H1 (cell line): ENCODE results near the gene ANXA7. TPM values are rescaled to one million over a fixed set of nuclear protein-coding genes. Genes with fewer than 3 reads are reported as not detected.
A peak's percentile ranks its signal among the peaks of the same experiment; 100 is the strongest.

Experiments
- ASH2L ChIP-seq: fragments of 200-600, 300-600 bp; sonication (generic); IDR thresholded peaks from one replicate; pipeline ENCODE4 v1.7.1; 2017; ENCODE audit warnings: low read length
- BRCA1 ChIP-seq: IDR thresholded peaks from 2 replicates; pipeline ENCODE4 v1.6.1; 2012; ENCODE audit warnings: low read depth, low read length, improper control_type of control experiment
- CREB1 ChIP-seq: IDR thresholded peaks from 2 replicates; pipeline ENCODE4 v1.6.1; 2012; ENCODE audit warnings: inconsistent platforms
- CTBP2 ChIP-seq: IDR thresholded peaks from 2 replicates; pipeline ENCODE4 v1.7.0; 2011; ENCODE audit warnings: borderline replicate concordance, mild to moderate bottlenecking, moderate library complexity, mixed read lengths, low read length; ENCODE audit not compliant: insufficient read depth, insufficient read length
- CTCF ChIP-seq, 3 experiments: IDR thresholded peaks; 1 replicate in 2 of 3; 2 replicates in 1 of 3; pipeline versions ENCODE4 v1.5.1 to v1.6.1; 2011; ENCODE audit warnings: low read length in 3 of 3, mild to moderate bottlenecking in 3 of 3, inconsistent platforms in 2 of 3, low read depth in 1 of 3, moderate library complexity in 1 of 3; ENCODE audit not compliant: insufficient read depth in 1 of 3; ENCODE audit errors: control extremely low read depth in 1 of 3
- EGR1 ChIP-seq: IDR thresholded peaks from 2 replicates; pipeline ENCODE4 v1.6.1; 2011; ENCODE audit warnings: low read depth, low read length, borderline replicate concordance
- GABPA ChIP-seq: IDR thresholded peaks from 2 replicates; pipeline ENCODE4 v1.6.1; 2011; ENCODE audit warnings: mild to moderate bottlenecking, low read length, moderate library complexity, borderline replicate concordance; ENCODE audit not compliant: insufficient read depth
- HDAC6 ChIP-seq: IDR thresholded peaks from one replicate; pipeline ENCODE4 v1.7.1; 2012; ENCODE audit warnings: low read depth, mild to moderate bottlenecking, inconsistent platforms, low read length, moderate library complexity
- JUN ChIP-seq: IDR thresholded peaks from 2 replicates; pipeline ENCODE4 v1.6.1; 2011; ENCODE audit warnings: low read depth, mild to moderate bottlenecking, improper control_type of control experiment, low read length
- MAX ChIP-seq: IDR thresholded peaks from 2 replicates; pipeline ENCODE4 v1.6.1; 2012; ENCODE audit warnings: inconsistent platforms
- NRF1 ChIP-seq: IDR thresholded peaks from 2 replicates; pipeline ENCODE4 v1.6.1; 2011; ENCODE audit warnings: mild to moderate bottlenecking, low read depth, low read length, improper control_type of control experiment
- POLR2AphosphoS5 ChIP-seq: IDR thresholded peaks from 2 replicates; pipeline ENCODE4 v1.6.1; 2011; ENCODE audit warnings: low read depth, low read length
- POU5F1 ChIP-seq: IDR thresholded peaks from 2 replicates; pipeline ENCODE4 v1.6.1; 2011; ENCODE audit warnings: low read depth, mild to moderate bottlenecking, low read length, moderate library complexity
- RAD21 ChIP-seq, 2 experiments: IDR thresholded peaks in 1 of 2; conservative IDR thresholded peaks in 1 of 2; 2 replicates each; pipeline ENCODE4 v1.6.1; 2011; ENCODE audit warnings: low read depth in 2 of 2, low read length in 2 of 2, improper control_type of control experiment in 1 of 2, inconsistent platforms in 1 of 2, mild to moderate bottlenecking in 1 of 2, moderate library complexity in 1 of 2
- RBBP5 ChIP-seq: IDR thresholded peaks from 2 replicates; pipeline ENCODE4 v1.7.1; 2012; ENCODE audit warnings: low read depth, mild to moderate bottlenecking, inconsistent platforms, low read length, moderate library complexity, borderline replicate concordance
- RFX5 ChIP-seq: IDR thresholded peaks from 2 replicates; pipeline ENCODE4 v1.6.1; 2011; ENCODE audit warnings: low read depth, low read length, improper control_type of control experiment, borderline replicate concordance
- SIN3A ChIP-seq, 2 experiments: IDR thresholded peaks in 1 of 2; conservative IDR thresholded peaks in 1 of 2; 2 replicates each; pipeline ENCODE4 v1.6.1; 2011 to 2012; ENCODE audit warnings: low read length in 2 of 2, improper control_type of control experiment in 1 of 2, low read depth in 1 of 2, mild to moderate bottlenecking in 1 of 2
- SIX5 ChIP-seq: IDR thresholded peaks from 2 replicates; pipeline ENCODE4 v1.6.1; 2011; ENCODE audit warnings: mild to moderate bottlenecking, low read depth, low read length
- SP2 ChIP-seq: IDR thresholded peaks from 2 replicates; pipeline ENCODE4 v1.6.1; 2012; ENCODE audit warnings: mild to moderate bottlenecking, low read length, inconsistent platforms
- SP4 ChIP-seq: IDR thresholded peaks from 2 replicates; pipeline ENCODE4 v1.6.1; 2012; ENCODE audit warnings: low read length, inconsistent platforms
- SRF ChIP-seq: IDR thresholded peaks from 2 replicates; pipeline ENCODE4 v1.6.1; 2011; ENCODE audit warnings: mild to moderate bottlenecking, low read depth, low read length, moderate library complexity
- TAF7 ChIP-seq: optimal IDR thresholded peaks from 2 replicates; pipeline ENCODE3; 2011; ENCODE audit warnings: low read depth, mild to moderate bottlenecking, inconsistent platforms, low read length, moderate library complexity, borderline replicate concordance
- polyA plus RNA-seq, 7 experiments: library from polyadenylated mRNA; depleted of rRNA in 3 of 7; stranded (reverse) in 5 of 7; unstranded in 2 of 7; fragments of >200 nt in 5 of 7; fragments of 200-250 nt in 2 of 7; gene quantifications; 1 replicate in 5 of 7; 2 replicates in 1 of 7; 4 replicates in 1 of 7; pipeline versions ENCODE4 v1.2.1 to v1.2.3, GENCODE V29; 2011 to 2013; ENCODE audit warnings: missing spikeins in 2 of 7, mixed read lengths in 2 of 7
- total RNA-seq: library from RNA; stranded (reverse); fragmentation: NEBNext Ultra II Directional; extraction: Animal tissue kit (Norgen Biotek cat#: 25700); gene quantifications from 2 replicates; pipeline ENCODE4 v1.2.1, GENCODE V29; 2021

Gene ANXA7
- total and polyA plus RNA-seq, 2 of the 8 experiments (the other 6 are each of a cell fraction or from before 2014, with no cell fraction given) = 37.1 to 63.6 TPM

- no peak for TF ChIP-seq SP4
- TF ChIP-seq EGR1 = no peak
- no peak for TF ChIP-seq TAF7
- TF ChIP-seq POLR2AphosphoS5 = peak; percentile 72
- no peak for TF ChIP-seq RFX5
- peak; percentile 51; the same call in 1 of the 2 replicates for TF ChIP-seq CREB1
- TF ChIP-seq RBBP5 = no peak
- no peak for TF ChIP-seq JUN
- TF ChIP-seq MAX = no peak
- no peak for TF ChIP-seq SRF
- TF ChIP-seq POU5F1 = no peak
- no peak for TF ChIP-seq SP2
- TF ChIP-seq HDAC6 = no peak
- TF ChIP-seq SIN3A (conservative IDR thresholded peaks at IDR 0.05 in 1 of 2, IDR thresholded peaks at IDR 0.05 in 1 of 2; ENCODE audit: low read depth in 1 of 2, low read length in 2 of 2) = peak in 1 of 2 experiments; percentile 74; a peak in 2 of 4 replicates
- no peak for TF ChIP-seq CTBP2
- no peak for TF ChIP-seq GABPA
- no peak for TF ChIP-seq SIX5
- no peak for TF ChIP-seq CTCF (IDR thresholded peaks at IDR 0.05; ENCODE audit: control extremely low read depth in 1 of 3, insufficient read depth in 1 of 3, low read depth in 1 of 3, low read length in 3 of 3)
- no peak for TF ChIP-seq NRF1
- TF ChIP-seq RAD21 (IDR thresholded peaks at IDR 0.05 in 1 of 2, conservative IDR thresholded peaks at IDR 0.05 in 1 of 2; ENCODE audit: low read depth in 2 of 2, low read length in 2 of 2) = no peak
- peak; percentile 7 for TF ChIP-seq ASH2L
- no peak for TF ChIP-seq BRCA1
Measured at GRCh38 chr10:73413108-73413527, 740 bp downstream of the ANXA7 start (continued).
